ENCODE measurements around the gene ALDH3B1. TPM values are rescaled to one million over a fixed set of nuclear protein-coding genes. Genes with fewer than 3 reads are reported as not detected.

The ALDH3B1 gene
- total RNA-seq, 2 experiments from 2014 or later: 0.09 to 0.11 TPM

DNA sequence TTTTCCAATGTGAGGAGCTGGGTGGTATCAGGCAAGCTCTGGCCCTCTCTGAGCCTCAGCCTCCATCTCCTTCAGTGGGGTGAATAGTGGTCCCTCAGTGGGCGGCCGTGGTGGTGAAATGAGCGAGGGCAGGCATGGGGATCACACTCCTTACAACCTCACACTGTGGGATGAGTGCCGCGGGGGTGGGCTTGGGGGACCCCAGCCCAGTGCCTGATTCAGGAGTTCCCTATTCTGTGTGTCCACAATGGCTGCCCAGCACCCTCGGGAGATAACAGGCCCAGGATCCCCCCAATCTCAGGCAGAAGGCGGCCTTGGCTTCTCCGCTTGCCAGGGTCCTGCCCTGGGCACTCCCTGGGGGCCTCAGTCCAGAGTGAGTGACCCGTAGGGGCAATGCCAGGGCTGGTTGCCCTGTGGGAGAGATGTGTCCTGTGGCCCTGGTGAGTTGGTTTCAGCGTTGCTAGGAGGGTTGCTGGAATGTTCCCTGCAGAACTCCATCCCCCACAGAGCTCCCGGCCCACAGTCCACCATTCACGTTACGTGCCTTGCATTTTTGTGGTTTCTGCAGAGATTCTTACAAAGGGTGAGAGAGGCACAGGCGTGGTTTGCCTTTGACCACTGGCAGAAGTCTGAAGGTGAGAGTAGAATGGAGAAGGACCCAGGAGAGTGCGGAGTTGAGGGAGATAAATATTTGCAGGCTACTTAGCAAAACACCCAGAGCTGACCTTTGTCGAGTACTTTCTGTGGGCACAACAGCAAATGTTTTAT lies 2.9 kb downstream of the ALDH3B1 start:
- H3K9me3 Mint-ChIP-seq: no peaks in the 10 kb centered on the region
- H3K27me3 Mint-ChIP-seq: no peaks in the 10 kb centered on the region
- intact Hi-C loops (cut with micrococcal nuclease): no loop called here
- H3K27ac Mint-ChIP-seq: no peak overlapping the region
- DNase-seq (no peak), ATAC-seq (no peak)
- TF ChIP-seq, protein P1, sequence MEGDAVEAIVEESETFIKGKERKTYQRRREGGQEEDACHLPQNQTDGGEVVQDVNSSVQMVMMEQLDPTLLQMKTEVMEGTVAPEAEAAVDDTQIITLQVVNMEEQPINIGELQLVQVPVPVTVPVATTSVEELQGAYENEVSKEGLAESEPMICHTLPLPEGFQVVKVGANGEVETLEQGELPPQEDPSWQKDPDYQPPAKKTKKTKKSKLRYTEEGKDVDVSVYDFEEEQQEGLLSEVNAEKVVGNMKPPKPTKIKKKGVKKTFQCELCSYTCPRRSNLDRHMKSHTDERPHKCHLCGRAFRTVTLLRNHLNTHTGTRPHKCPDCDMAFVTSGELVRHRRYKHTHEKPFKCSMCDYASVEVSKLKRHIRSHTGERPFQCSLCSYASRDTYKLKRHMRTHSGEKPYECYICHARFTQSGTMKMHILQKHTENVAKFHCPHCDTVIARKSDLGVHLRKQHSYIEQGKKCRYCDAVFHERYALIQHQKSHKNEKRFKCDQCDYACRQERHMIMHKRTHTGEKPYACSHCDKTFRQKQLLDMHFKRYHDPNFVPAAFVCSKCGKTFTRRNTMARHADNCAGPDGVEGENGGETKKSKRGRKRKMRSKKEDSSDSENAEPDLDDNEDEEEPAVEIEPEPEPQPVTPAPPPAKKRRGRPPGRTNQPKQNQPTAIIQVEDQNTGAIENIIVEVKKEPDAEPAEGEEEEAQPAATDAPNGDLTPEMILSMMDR (IDR thresholded peaks at IDR 0.05): no peak
- CTCF ChIA-PET: no interaction called here
- H3K36me3 Mint-ChIP-seq (ENCODE audit: low read depth): no peaks in the 10 kb centered on the region
- no peak overlapping the region for H3K4me3 Mint-ChIP-seq
- POLR2A ChIA-PET: interaction anchor here (0.5 kb wide), 1 partner anchor 9 kb away, joined by 3 read pairs; no protein-coding TSS in a partner anchor
- H3K4me1 Mint-ChIP-seq (ENCODE audit: low read depth): peaks cover 8% of the 10 kb centered on the region

DNA sequence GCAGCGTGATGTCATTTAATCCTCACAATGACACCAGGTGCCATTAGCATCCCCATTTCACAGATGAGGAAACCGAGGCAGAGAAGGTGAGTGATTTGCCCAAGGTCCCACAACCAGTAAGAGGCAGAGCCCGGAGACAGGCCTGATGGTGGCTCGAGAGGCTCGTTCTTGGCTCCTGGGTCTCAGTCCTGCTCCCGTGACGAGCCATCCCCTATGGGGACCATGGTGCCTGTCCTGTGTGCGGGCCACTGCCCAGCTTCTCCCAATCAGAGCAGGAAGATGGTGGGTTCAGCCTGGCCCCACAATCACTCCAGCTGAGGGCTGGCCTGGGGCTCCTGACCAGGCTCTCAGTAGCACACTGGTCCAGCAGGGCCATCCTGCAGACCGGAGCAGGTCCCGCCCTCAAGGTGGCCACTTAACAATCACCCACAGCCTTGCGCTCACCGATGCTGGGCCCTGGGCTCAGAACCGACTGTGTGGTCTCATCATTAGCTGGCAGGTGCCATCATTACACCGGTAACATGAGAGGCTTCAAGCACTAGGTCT lies 3.6 kb downstream of the ALDH3B1 start:
- H3K4me3 Mint-ChIP-seq: no peak overlapping the region
- peaks cover 8% of the 10 kb centered on the region for H3K4me1 Mint-ChIP-seq (ENCODE audit: low read depth)
- no peaks in the 10 kb centered on the region for H3K36me3 Mint-ChIP-seq (ENCODE audit: low read depth)
- no peak for ATAC-seq
- no peak for DNase-seq
- intact Hi-C loops (cut with micrococcal nuclease): no loop called here
- ChIA-PET POLR2A (no interaction called here), CTCF (no interaction called here)
- H3K9me3 Mint-ChIP-seq: no peaks in the 10 kb centered on the region
- H3K27me3 Mint-ChIP-seq: no peaks in the 10 kb centered on the region
- TF ChIP-seq, protein P1 (IDR thresholded peaks at IDR 0.05): no peak
- no peak overlapping the region for H3K27ac Mint-ChIP-seq

DNA sequence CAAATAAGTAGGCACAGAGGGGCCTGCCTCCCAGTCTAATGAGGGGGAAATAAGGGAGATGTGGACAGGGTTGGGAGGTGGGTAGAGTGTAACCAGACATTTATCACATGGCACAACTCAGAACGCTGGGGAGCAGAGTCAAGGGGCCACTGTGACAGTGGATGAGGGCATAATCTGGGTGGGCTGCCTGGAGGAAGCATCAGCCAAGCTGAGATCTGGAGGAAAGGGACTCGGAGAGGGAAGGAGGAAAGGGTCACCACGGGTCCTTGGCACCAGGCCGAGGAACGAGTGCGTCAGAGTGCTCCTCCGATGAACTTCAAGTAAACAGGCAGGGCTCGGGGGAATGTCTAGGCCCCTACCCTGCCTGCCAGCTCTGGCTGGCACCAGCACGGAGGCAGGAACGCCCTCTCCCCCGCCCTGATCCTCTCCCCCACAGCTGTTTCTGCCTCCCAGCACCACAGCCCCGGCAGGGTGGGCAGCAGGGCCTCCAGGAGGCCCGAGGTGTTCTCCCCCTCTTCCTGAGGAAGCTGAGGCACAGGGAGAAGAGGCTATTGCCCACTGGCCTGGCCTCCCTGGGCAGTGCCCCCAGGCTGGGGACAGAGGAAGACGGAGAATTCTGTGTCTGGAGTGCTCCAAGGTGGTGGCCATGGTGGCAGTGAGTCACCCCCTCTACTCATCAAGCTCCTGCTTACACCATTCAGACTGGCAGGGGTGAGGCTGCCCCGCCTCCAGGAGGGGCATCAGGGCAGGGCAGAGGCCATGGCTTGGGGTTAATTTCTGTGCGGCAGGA lies 4.2 kb downstream of the ALDH3B1 start:
- H3K36me3 Mint-ChIP-seq (ENCODE audit: low read depth): no peaks in the 10 kb centered on the region
- POLR2A ChIA-PET: no interaction called here
- ATAC-seq (peak; percentile 72), DNase-seq (no peak)
- no peak overlapping the region for H3K4me3 Mint-ChIP-seq
- H3K27me3 Mint-ChIP-seq: no peaks in the 10 kb centered on the region
- no peaks in the 10 kb centered on the region for H3K9me3 Mint-ChIP-seq
- peaks cover 4% of the 10 kb centered on the region for H3K4me1 Mint-ChIP-seq (ENCODE audit: low read depth)
- no peak overlapping the region for H3K27ac Mint-ChIP-seq
- CTCF ChIA-PET: no interaction called here
- intact Hi-C loops (cut with micrococcal nuclease): no loop called here
- TF ChIP-seq, protein P1 (IDR thresholded peaks at IDR 0.05): no peak

DNA sequence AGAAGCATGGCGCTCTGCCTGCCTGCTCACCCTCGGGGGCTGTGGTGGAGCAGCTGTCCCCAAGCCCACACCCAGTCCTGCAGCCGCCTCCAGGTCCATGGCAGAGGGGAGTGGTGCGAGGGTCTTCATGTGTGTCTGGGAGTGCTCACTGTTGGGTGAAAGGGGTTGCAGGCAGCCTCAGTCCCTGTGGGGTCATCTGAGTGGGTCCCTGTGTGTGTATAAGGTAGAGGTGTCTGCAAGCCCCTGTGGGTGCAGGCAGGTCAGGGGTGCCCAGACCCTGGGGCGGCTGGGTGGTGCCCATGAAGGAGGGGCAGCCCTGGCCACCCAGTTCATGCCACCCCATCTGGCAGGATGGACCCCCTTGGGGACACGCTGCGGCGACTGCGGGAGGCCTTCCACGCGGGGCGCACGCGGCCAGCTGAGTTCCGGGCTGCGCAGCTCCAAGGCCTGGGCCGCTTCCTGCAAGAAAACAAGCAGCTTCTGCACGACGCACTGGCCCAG lies 4.9 kb downstream of the ALDH3B1 start:
- TF ChIP-seq, protein P1 (IDR thresholded peaks at IDR 0.05): no peak
- intact Hi-C loops (cut with micrococcal nuclease): no loop called here
- Mint-ChIP-seq H3K36me3 (ENCODE audit: low read depth) (no peaks in the 10 kb centered on the region), H3K4me3 (no peak overlapping the region), H3K27me3 (no peaks in the 10 kb centered on the region), H3K27ac (no peak overlapping the region), H3K4me1 (ENCODE audit: low read depth) (peaks cover 2% of the 10 kb centered on the region), H3K9me3 (no peaks in the 10 kb centered on the region)
- no peak for DNase-seq
- ChIA-PET POLR2A (no interaction called here), CTCF (no interaction called here)
- no peak for ATAC-seq

DNA sequence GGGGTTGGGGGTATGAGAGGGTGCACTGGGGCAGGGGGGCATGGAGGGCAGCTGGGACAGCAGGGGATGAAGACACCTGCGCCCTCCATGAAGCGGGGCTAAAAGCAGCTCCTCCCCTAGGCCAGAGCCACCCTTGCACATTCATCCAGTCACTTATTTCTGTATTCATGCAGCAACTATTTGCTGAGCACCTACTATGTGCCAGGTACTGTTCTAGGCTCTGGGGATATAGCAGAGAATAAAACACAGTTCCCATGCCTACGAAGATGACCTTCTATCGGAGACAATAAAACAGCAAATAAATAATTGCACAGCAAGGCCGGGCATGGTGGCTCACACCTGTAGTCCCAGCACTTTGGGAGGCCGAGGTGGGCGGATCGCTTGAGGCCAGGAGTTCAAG lies 5.3 kb downstream of the ALDH3B1 start:
- POLR2A ChIA-PET: no interaction called here
- DNase-seq (no peak), ATAC-seq (no peak)
- intact Hi-C loops (cut with micrococcal nuclease): no loop called here
- TF ChIP-seq, protein P1 (IDR thresholded peaks at IDR 0.05): no peak
- CTCF ChIA-PET: no interaction called here
- Mint-ChIP-seq H3K27me3 (no peaks in the 10 kb centered on the region), H3K4me3 (no peak overlapping the region), H3K36me3 (ENCODE audit: low read depth) (no peaks in the 10 kb centered on the region), H3K9me3 (no peaks in the 10 kb centered on the region), H3K27ac (no peak overlapping the region), H3K4me1 (ENCODE audit: low read depth) (no peaks in the 10 kb centered on the region)
